NOMO-1 (cell line): Measurements from ENCODE around the gene ATG5.
A peak's percentile ranks its signal among the peaks of the same experiment; 100 is the strongest.

Experiments
- DNase-seq, 2 experiments: peaks; one replicate each; lab custom pipeline; 2025; ENCODE audit not compliant: unreplicated experiment in 2 of 2; lab: John Stamatoyannopoulos, UW

ATG5 gene

DNA sequence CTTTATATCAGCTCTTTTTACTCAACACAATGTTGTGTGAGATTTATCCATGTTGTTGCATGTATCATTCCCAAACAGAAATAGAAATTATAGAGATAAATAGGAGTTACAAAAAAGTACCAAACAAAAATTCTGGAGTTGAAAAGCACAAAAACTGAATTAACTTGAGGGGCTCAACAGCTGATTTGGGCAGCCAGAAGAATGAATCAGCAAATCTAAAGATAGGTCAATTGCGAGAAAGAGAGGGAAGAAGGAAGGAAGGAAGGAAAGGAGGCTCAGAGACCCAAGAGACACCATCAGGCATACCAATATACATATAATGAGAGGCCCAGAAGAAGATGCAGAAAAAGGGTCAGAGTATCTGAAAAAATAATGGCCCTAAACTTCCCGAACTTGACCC, 98.9 kb downstream of the ATG5 start:
- no peak for DNase-seq

DNA sequence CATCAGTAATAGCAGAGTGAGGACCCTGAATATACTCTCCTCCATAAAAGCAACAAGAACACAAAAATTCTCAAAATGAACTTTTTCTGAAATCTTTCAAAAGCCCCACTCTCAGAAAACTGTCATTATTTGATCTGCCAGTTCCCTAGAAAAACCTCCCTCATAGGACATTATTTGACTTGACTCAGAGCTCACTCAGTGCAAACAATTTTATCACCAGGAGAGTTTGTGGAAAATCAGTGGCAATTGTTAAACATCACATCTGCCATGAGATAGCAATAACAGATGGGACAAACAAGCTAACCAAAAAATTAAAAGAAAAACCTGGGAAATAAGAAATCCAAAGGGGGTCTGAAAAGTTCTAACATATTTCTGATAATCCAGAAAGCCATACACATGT, 100.0 kb downstream of the ATG5 start:
- DNase-seq, result no peak

DNA sequence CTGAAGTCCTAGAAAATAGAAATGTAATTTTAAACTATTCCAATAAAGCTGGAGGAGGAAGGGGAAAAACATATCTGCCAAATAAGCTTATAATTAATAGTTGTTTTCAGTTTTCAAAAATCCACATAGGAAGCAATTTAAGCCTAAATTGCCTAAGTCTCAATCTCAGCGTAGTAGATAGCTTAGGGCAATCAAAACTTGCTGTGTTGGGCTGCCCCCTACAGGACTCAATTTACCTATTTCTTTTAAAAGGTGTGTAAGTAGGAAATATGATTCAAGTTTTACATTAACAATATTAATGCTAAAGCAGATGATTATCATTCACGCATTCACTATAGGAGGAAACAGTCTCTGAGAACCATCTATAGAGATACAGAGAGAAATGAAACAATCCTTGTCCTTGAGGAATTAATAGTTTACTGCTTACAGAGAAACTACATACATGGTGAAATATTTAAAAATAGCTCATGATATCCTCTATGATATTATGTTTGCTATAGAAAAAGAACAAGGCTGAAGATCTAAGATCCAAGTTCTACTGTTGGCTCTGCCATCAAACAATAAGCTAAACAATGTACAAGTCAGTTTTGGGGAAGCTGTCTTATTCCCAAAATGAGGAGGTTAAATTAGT, 102.1 kb downstream of the ATG5 start:
- DNase-seq, result peak; percentile 64

DNA sequence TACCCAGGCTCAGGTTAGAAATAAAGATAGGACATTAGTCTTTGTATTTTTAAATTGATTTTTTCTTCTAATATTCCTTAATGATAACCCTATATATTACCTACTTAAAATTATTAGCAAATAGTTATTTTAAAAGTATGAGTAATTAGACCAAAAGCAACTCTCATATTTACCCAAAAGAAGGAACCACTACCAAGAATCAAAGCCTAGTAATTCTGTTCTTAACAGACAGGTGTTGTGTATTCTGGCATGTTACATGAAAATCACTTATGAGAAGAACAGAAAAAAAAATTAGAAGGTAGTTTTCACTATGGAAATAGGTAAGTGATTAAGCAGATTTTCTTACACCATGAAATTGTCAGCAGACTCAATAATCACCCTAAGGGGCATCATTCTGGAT, 105.1 kb downstream of the ATG5 start:
- DNase-seq, result no peak

DNA sequence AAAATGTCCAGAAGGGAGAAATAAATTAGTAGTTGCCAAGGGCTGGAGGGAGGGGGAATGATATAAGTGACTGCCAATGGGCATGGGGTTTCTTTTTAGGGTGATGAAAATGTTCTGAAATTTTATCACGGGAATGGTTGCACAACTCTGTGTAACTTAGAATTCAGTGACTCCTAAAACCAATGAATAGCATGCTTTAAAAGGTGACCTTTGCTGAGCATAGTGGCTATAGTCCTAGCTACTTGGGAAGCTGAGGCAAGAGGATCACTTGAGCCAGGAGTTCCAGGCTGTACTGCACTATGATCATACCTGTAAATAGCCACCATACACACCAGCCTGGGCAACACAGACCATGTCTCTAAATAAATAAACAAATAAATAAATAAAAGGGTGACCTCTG, 109.0 kb downstream of the ATG5 start:
- no peak for DNase-seq

DNA sequence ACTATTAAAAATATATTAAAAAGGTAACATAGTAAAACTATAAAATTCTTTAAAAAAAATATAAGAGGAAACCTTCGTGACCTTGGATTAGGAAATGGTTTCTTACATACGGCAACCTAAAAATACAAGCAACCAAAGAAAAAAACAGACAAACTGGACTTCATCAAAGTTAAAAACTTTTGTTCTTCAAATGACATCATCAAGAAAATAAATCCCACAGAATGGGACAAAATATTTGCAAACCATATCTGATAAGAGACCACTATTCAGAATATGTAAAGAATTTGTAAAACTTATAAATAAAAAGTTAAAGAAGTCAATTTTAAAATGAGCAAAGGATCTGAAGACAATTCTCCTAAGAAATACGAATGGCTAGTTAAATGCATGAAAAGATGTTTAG, 110.0 kb downstream of the ATG5 start:
- DNase-seq, result no peak

DNA sequence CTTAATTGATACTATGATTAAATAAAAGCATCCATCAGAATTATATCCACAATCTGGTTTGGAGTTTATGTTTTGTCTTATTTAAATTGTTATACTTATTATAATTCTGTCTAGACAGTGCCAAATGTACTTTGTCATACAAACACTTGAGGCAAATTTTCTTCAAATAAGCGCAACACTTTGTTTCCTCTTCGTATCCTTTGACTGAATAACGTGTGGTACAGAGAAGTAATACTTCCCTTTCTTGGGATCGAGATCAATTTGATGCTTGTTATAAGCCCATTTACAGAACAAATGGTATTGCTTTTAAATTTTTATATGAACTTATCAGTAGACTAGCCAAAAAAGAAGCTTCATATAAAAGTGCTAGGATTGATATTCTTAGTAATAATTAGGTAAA, 111.0 kb downstream of the ATG5 start:
- peak in 1 of 2 experiments; percentile 21 for DNase-seq

DNA sequence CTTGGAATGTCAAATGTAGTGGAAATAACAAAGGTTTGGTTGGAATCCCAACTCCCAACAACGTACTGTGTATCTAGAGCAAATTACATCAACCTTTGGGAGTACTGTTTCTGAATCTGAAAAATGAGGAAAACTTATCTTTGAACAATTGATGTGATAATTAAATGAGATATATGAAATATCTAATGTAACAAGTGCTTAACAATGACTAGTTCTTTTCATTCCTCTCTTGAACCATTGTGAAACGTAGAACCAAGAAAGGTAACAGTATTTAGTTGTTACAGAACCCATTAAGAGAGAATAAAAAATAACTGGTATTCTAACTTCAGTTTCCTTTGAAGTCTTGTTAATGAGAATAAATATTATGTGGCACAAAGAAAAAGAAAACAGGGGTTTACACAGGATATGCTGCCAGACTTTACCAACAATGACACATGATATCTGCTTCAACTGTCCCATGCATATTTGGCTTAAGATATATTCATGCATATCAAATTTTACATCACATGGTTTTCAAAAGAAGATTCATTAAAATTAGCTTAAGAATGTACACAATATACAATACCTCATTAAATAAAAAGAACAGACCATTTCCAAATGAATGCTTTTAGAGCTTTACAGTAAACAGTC, 111.8 kb downstream of the ATG5 start:
- DNase-seq, result no peak

DNA sequence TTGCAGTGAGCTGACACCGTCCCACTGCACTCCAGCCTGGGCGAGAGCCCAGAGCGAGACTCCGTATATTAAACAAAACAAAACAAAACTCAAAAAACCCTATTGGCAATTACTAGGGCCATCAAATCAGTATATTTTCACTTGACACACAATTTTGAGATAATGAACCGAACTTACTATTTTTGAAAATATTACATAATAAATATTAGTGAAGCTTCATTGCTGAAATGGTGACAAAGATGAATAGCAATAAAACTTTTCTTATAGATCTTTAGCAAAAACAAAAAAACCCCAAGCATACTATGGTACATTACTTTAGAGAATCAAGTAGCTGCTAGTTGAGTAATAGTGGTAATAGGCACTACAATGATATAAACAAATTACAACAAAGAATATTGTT, 113.0 kb downstream of the ATG5 start:
- DNase-seq, result no peak

DNA sequence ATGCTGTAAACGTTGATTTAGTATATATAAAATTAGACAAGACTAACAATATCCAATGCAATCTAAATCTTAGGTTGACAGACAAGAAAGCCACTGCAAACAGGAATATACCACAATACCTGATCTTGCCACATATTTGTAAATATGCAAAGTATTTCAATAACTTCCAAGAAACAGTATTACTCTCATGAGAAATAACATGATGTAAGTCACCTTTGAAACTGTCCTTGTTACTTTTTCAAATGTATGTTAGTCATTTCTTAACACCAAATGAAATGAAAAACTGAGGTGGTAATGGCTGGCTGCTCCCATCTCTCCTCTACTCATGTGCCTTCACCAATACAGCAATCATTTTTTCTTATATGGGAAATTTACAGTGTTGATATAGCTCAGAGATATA, 118.7 kb downstream of the ATG5 start:
- no peak for DNase-seq

DNA sequence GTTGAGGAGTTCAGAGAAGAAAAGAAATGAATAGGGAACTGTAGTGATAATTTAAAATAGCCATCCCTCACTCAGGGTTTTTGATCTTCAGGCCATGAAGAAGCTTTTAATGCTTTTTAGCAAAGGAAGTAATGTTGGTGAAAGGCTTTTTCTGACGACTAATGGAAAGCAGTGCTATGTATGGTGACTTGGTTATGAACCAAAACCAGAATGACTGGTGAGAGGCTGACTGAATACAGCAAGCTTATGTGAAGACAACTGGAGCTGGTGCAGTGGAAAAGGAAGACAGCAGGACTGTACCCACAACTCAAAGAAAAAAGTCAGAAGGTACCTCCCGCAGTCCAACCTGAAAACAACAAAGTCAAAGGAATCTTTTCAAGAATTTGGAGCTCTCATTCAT, 120.6 kb downstream of the ATG5 start:
- no peak for DNase-seq

DNA sequence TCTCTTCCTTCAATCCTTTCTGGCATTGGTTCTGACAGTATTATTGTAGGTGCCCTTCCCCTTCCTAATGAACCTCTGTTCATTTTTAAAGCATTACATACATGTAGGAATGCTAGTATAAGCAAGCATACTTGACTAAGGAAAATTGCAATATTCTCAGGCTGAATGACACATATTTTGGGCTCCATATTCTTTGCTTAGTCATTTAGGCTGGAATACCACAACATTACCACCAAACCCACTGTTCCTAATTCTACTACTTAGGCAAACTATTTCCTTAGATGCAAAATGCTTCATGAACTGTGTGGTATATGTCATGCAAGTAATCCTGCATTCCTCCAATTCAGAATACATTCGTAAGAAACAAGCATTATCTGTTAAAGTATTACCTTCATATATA, 125.6 kb downstream of the ATG5 start:
- no peak for DNase-seq

DNA sequence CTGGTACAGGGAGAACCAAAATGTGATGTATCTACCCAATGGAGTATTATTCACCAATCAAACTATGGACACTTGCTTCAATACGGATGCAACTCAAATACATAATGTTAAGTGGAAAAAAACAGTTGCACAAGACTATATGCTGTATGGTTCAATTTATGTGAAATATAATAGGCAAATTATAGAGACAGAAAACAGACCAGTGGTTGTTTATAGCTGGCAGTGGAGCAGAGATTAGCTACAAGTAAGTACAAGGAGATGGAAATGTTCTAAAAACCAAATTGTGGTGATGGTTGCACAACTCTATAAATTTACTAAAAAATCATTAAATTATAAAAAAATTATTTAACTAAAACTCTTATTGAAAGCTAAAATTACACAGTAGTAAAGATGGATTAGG, 126.2 kb downstream of the ATG5 start:
- DNase-seq, result no peak

DNA sequence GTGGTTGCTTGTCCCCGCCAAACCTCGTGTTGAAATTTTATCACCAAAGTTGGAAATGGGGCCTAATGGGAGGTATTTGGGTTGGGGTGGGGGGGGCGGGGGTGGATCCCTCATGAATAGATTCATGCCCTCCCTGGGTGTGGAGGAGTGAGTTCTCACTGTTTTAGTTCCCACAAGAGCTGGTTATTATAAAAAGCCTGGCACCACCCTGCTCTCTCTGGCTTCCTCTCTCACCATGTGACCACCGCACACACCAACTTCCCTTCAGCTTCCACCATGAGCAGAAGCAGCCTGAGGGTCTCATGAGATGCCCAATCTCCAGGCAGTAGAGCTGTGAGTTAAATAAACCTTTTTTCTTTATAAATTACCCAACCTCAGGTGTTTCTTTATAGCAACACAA, 128.1 kb downstream of the ATG5 start:
- no peak for DNase-seq

DNA sequence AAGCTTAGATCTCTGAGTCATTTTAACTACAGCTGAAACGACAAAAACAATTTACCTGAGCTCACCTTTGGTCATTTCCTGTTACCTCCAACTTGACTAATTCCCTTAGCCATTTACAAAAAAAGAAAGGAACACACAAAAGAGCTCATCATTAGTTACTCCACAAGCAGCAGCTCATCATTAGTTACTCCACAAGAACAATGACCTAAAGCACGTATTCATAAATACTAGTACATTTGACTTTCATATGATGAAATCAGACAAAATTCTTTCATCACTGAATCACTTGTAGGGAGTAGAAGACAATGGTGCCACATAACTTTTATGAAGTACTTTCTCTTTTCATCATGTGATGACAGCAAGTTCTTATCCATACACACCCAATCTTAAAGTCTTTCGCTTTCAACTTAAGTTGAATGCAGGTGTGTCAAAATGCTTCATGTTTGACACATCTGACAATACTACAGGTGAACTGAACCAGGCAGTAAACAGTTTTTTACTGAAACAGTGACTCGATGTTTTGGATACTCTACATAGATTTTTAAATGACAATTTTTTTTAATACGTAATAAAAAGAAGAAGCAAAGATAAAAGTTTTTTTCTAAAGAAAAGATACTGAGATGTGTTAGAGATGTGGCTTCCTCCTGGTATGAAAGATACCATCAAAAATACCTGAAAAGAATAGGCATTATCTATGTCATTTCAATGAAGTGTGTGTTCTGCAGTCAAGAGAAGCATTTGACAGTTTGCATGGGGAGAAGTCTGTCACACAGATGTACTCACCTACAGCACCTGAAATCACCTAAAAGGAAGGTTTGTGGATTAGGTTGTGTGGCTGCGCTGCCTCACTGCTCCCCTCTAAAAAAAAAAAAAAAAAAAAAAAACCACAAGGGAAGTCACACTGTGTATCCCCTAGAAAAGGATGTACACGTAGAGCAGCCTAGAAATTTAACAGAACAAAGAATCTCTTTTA, 130.3 kb downstream of the ATG5 start:
- DNase-seq, result no peak

DNA sequence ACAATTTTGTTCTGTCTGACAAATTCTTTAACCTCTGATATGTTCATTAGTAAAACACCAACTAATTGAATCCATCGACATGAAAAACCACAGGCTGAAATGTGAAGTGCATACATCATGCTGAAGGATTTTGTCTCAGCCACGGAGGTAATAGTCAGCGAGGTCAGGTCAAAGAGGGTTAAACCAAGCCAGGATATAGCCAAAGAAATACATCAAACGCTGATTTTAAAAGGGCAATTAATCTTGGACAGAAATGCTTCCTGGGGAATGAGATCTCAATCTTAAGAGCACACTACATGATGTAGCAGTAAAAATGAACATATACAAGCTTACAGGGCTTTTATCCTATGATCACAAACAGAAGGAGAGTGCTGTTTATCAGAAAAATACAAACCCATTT, 132.7 kb downstream of the ATG5 start:
- no peak for DNase-seq

DNA sequence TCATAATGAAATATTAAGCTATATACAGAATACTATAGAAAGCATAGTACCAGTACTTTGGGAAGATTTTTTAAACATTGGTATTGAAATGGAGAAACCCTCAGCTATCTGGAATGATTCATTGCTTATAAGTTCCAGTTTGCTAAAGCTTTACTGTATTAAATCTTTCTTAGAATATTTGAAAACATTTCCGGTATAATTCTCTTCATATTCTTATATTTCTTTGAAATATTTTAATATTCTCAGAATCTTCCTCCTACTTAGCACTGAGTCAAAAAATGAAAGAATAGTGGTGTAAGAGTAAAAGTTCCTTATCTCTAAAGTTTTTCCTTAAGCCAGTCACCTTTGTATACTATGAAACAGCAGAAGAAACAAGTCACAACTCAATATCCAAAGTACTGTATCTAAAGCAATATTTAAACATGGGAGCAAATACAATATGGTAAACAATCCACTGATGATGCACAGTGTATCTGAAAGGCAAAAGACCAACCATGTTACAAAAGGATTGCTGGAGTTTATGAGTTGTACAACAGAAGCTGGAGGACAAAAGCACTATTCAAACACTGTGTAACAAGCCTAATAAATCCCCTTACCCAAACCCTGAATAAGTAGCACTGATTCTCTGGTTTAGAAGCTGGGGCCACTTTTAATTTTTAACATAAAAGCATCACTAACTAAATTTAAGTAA, 137.3 kb downstream of the ATG5 start:
- DNase-seq, result no peak

DNA sequence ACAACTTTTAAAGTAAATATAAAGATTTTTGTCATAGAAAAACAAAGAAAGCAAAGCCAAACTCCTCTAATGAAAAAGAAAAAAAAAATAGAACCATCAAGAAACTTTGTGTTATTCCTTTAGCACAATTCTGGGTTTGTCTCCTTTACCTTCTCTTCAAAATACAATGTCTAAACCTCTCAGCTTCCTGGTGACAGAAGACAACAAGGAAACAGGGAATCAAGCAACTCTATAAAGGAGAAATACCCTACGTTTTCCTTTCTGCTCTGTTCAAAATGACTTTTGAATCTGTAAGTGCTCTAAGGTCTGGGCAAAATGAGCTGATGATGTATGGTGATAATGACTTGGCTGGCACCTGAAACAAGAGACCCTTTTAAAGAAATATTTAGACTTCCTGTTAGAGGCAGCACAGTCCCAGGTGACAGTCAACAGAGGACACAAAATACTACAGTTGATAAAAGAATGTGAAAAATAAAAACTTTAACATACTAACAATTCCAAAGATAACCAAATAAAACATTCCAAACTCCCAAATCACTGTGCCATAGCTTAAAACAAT, 138.1 kb downstream of the ATG5 start:
- DNase-seq, result no peak

DNA sequence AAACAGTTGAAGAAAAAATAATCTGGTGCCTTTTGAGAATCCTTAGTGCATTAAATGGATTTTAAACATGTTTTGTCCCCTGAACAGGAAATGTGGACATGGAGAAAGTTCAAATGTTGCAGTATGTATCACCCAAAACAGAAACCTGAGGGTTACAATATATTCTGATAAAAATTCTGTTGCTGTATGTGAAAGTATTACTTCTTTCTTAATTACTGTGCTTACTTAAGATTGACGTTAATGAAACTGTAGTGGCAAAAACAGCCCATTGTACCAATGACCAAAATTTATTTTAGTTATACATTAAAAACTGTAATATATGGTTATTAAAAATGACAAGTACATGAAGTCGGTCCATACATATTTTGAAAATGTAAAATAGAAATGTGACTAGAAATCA, 138.8 kb downstream of the ATG5 start:
- no peak for DNase-seq

DNA sequence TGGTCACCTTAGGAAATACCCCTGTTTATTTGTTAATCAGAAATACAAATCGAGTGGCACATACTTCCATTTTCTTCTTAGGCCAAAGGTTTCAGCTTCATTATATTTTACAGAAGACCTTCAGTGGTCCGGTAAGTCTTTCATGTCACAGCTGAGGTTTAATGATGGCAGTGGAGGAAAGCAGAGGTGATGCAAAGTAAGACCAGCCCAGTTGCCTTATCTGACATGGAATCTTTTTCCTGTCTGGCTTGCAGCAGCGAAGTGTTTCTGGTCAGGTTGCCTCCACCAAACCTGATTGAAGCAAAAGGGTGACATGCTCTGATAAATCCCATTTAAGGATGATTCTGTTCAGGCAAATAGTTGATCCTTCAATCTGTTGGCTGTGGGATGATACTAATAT, 139.4 kb downstream of the ATG5 start:
- DNase-seq, result no peak

DNA sequence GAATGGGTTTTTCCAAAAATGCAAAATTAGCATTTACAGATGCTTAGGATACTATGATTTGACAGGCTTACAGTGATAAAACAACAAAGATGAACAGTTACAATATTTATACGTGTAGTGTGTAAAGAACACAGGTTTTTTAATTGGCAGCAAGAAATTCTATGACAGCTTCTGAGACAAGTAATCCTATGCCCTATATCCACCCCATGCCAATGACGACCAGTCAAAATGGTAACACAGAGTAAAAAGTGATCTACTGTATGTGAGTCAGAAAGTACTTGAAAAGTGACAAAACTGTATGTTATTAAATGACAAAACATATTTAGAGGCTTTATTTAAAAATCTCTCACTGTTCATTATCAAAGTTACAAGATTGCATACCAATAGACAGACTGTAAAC, 139.9 kb downstream of the ATG5 start:
- no peak for DNase-seq
